GM12891 (cell line): ENCODE results near the gene MYBPHL.

Experiments
- DNase-seq: peaks from one replicate; pipeline ENCODE4 v3.0.0; 2011; ENCODE audit warnings: low spot score; ENCODE audit not compliant: insufficient read length
- FAIRE-seq: peaks from 2 replicates; lab custom pipeline; 2011; peaks lifted over from hg19 to GRCh38; lab: Jason Lieb, UNC
- PAX5 ChIP-seq: IDR thresholded peaks from 2 replicates; pipeline ENCODE4 v1.6.1; 2011; ENCODE audit warnings: low read length, moderate library complexity, mild to moderate bottlenecking; ENCODE audit not compliant: insufficient read depth, severe bottlenecking
- POLR2A ChIP-seq: IDR thresholded peaks from 2 replicates; pipeline ENCODE4 v1.6.1; 2011; ENCODE audit warnings: low read depth, low read length, control low read depth
- POLR2AphosphoS5 ChIP-seq: IDR thresholded peaks from 2 replicates; pipeline ENCODE4 v1.6.1; 2011; ENCODE audit warnings: low read depth, low read length, control low read depth
- POU2F2 ChIP-seq: IDR thresholded peaks from 2 replicates; pipeline ENCODE4 v1.6.1; 2011; ENCODE audit warnings: low read depth, mild to moderate bottlenecking, control low read depth, low read length, moderate library complexity
- SPI1 ChIP-seq: IDR thresholded peaks from 2 replicates; pipeline ENCODE4 v1.6.1; 2011; ENCODE audit warnings: low read depth, low read length, control low read depth
- TAF1 ChIP-seq: IDR thresholded peaks from 2 replicates; pipeline ENCODE4 v1.6.1; 2011; ENCODE audit warnings: low read depth, low read length, control low read depth

The MYBPHL gene

GRCh38 chr1:109253803-109254620 is 52.8 kb downstream of the MYBPHL start:
- DNase-seq (peak; percentile 14), FAIRE-seq (no peak)
- no peak for TF ChIP-seq TAF1
- TF ChIP-seq SPI1, result no peak
- TF ChIP-seq PAX5, result no peak
- TF ChIP-seq POLR2A, result no peak
- no peak for TF ChIP-seq POU2F2
- TF ChIP-seq POLR2AphosphoS5, result no peak

- no peak for TF ChIP-seq PAX5
- FAIRE-seq (no peak), DNase-seq (peak; percentile 18)
These were observed 53.7 kb downstream of the MYBPHL start for GRCh38 chr1:109252893-109253802.

- TF ChIP-seq SPI1 (no peak), POU2F2 (no peak), POLR2AphosphoS5 (no peak), POLR2A (no peak), TAF1 (no peak), PAX5 (no peak)
- FAIRE-seq (no peak), DNase-seq (no peak)
These were observed 54.5 kb downstream of the MYBPHL start for GRCh38 chr1:109252167-109252892.

GRCh38 chr1:109251277-109252166 is 55.3 kb downstream of the MYBPHL start:
- no peak for DNase-seq
- no peak for TF ChIP-seq PAX5
- TF ChIP-seq POLR2AphosphoS5, result no peak
- no peak for TF ChIP-seq SPI1
- TF ChIP-seq POU2F2, result no peak
- FAIRE-seq, result no peak

- FAIRE-seq (no peak), DNase-seq (peak; percentile 15)
- TF ChIP-seq PAX5 (no peak), TAF1 (no peak), POU2F2 (no peak)
These were observed 56.1 kb downstream of the MYBPHL start for GRCh38 chr1:109250454-109251276.

- no peak for FAIRE-seq
- TF ChIP-seq POLR2A (no peak), TAF1 (no peak)
- peak; percentile 51 for DNase-seq
These were observed 57.0 kb downstream of the MYBPHL start for GRCh38 chr1:109249654-109250401.

GRCh38 chr1:109248797-109249629 is 57.8 kb downstream of the MYBPHL start, which contains the start of gene CELSR2:
Gene CELSR2 (plus strand): TSS chr1:109249539. CDS start chr1:109250080, 541 bp downstream.
- FAIRE-seq (peak; percentile 77), DNase-seq (peak; percentile 93)
- no peak for TF ChIP-seq TAF1
- TF ChIP-seq SPI1, result no peak
- no peak for TF ChIP-seq POU2F2
- TF ChIP-seq PAX5, result no peak
- no peak for TF ChIP-seq POLR2A
- no peak for TF ChIP-seq POLR2AphosphoS5
